ENCODE measurements around the gene SPDEF.
A peak's percentile ranks its signal among the peaks of the same experiment; 100 is the strongest.

The SPDEF gene

DNA sequence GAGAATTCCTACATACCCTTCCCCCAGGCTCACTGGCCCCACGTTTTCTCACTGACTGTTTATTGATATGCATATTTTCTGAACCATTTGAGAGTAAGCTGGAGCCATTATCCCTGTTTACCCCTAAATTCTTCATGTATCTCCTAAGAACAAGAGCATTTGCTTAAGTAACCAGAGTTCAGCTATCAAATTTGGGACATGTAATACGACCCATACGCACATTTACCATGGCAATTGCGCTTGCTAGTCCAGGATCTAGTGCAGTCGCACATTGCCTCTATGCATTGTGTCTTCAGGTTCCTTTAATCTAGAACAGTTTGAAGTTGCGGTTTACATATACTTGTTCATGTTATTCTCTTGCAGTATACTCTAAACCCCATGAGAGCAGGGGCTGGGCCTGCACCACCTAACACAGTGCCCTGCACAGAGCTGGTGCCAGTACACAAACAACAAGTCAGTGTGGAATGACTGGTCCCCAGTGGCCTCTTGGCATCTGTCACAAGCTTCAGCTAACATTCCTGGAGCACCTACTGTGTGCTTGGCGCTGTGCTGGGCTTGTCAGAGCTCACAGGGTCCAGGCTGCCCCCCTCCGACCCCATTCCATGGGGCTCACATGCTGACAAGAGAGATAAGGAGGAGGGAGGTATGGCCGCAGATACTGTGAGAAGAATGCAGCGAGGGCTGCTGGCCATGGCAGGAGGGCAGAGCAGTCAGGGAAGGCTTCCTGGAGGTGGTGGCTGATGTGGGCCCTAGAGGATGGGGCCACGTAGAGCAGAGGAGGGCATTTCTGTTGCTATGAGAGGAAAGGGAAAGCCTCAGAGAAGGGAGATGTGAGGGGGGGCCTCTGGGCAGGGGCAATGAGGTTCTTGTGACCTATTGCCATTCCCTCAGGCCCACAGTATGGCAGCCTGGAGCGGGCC is 28.1 kb downstream of the SPDEF start:
- no peak for DNase-seq (ENCODE audit: low read depth in 3 of 3)

DNA sequence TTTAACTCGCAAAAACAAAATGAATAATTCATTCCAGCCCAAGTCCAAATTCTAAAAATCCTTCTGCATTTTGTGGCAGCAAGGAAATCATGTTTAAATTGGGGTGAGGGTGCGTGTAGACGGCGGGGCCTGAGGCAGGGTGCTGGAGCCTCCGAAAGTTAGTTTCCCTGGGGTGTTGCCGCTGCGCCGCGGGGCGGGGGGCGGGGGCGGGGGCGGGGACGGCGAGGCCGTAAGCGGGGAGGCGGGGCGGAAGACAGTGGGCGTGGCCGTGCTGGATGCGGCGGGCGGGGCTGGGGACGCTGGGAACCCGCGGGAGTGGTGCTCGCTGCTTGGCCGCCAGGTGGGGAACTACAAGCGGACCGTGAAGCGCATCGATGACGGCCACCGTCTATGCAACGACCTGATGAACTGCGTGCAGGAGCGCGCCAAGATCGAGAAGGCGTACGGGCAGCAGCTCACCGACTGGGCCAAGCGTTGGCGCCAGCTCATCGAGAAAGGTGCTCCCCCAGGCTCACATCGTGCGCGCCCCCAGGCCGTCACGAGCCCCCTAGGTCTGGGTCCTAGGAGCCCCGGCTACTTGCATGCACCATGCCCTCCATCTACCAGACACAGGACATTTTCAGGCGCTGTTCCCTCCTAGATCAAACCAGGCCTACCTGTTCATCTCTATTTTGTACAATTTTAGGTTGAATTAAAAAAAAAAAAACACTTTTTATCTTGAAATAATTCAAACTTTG is 29.0 kb downstream of the SPDEF start:
- peak; percentile 94 to 98 (median 95) for DNase-seq (ENCODE audit: low read depth in 3 of 3)

- DNase-seq (ENCODE audit: low read depth in 3 of 3), result no peak
Measured at GRCh38 chr6:34526241-34526972, 29.7 kb downstream of the SPDEF start.

- DNase-seq (ENCODE audit: low read depth in 3 of 3), result no peak
Measured at GRCh38 chr6:34525431-34526175, 30.5 kb downstream of the SPDEF start.

DNA sequence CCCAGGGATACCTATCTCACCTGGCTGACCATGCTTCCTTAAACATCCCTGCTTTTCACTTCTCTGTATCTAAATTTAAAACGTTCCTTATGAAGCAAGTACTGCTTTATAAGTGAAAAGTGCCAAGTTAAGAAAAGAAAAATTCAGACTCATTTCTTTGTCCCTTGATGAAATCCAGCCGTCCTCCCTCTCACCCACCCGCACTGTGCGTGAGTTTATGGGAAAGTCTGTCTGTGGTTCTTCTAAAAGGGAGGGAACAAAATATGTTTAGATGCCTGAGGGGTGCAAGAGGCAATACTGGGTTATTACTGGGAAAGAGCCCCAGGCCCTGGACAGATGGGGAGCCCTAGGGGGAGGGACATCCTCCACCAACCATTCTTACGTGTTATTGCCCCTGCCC is 31.2 kb downstream of the SPDEF start:
- DNase-seq (ENCODE audit: low read depth in 3 of 3), result no peak

- DNase-seq (ENCODE audit: low read depth in 3 of 3), result no peak
Measured at GRCh38 chr6:34524499-34524898, 31.6 kb downstream of the SPDEF start.

DNA sequence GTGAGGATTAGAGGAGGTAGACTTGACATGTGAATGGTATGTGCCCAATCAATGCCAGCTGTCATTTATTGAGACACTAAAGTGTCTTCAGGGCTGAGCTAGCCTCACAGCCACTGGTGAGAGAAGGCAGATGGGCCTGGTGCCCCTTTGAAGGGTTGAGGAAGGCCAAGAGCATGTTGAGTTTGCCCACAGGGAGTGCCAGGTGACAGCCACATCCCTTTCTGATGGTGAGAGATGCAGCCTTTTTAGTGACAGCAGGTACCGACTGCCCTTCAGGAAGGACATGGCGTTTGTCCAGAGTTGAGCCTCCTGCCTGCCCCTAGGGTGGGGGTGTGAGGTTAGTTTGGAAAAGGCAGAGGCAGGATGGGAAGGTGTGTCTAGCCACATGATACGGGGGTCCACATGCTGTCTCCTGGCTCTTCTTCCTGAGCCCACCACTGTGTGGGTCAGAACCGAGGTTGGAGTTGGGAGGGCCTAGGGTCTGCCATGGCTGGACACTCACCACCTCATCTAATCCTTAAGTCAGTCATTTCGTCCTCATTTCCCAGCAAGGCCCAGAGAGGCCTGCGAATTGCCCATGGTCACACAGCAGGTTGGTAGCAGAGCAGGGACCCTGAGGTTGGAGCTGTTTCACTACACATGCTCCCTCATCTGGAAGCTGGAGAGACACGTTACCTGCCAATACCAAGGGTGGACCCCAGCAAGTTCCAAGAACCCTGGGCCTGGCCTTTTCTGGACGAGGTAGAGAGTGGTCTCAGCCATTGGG is 32.5 kb downstream of the SPDEF start:
- DNase-seq (ENCODE audit: low read depth in 3 of 3), result no peak

DNA sequence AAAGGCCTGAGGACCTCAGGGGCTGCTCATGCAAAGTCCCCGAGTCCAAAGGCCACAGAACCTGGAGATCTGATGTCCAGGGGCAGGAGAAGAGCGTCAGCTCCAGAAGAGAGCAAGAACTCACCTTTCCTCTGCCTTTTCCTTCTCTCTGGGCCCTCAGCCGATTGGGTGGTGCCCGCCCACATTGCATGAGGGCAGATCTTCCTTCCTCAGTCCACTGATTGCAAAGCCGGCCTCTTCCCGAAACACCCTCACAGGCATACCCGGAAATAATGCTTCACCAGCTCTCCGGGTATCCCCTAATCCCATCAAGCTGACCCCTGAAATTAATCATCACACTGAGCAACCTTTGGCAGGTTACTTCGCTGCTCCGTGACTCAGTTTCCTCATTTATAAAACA is 33.4 kb downstream of the SPDEF start:
- DNase-seq (ENCODE audit: low read depth in 3 of 3), result no peak

DNA sequence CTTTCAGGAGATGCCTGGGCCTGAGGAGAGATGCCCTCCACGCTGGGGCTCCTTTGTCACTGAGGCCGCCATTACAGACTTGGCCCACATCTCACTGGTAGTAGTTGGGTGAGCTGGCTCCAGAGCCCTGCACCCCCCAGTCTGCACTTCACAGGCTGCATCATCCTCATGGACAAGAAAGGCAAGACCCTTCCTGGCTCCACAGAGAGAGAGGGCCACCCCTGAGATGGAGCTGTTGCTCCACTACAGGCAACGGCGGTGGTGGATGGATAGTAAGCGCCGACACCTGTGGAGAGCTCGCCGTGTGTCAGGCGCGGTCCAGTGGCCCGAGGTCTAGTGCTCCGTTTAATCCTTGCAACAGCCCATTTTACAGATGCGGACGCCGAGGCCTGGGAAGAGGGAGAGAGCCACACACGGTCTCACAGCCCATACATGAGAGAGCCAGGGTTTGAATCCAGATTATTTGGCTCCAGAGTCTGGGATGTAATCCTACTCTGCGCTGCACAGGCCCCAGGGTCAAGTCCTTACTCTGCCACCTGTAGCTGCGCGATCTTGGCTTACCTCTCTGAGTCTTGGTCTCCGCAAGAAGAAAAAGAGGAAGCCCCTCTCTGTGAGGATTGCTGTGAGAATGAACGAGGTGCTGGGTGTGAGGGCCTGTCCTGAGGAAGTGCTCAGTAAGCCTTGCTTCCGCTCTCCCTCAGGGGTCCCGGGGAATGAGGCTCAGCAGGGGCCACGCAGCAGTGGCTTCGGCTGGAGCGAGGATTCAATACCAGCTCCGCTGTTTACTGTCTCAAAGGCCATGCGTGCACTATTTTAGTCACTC is 34.5 kb downstream of the SPDEF start:
- DNase-seq (ENCODE audit: low read depth in 3 of 3), result no peak

DNA sequence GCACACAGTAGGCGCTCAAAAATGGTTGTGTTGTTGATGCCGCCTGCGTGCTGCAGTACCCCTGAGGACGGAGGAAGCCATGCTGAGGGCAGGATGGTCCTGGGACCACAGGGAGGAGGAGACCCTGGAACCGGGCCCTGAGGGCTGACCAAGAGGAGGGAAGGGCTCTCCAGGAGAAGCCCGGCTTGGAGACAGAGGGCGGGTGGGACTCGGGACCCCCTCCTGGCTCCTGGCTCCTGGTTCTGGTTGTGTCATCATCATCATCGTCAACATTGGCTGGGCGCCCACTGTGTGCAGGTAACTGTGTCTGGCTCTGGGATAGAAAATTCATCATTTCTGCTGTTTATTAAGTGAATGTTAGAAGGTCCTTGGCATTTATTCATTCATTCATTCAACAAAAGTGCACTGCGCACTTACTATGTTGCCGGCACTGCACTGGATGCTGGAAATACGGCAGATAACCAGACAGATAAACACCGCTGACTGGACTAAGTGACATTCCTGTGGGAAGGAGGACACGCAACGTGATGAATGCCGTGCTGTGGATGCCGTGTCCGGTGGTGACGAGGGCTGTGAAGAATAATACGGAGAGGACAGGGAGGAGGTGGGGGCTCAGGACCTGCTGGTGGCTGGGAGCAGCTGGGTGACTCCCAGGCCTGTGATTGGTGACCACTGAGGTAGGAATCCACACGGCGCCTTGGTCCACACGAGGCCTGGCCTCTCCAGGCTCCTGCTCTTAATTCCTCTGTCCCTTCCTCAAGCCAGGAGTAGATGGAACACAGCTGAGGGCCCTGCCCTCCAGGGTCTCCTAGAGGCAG is 35.3 kb downstream of the SPDEF start:
- no peak for DNase-seq (ENCODE audit: low read depth in 3 of 3)

DNA sequence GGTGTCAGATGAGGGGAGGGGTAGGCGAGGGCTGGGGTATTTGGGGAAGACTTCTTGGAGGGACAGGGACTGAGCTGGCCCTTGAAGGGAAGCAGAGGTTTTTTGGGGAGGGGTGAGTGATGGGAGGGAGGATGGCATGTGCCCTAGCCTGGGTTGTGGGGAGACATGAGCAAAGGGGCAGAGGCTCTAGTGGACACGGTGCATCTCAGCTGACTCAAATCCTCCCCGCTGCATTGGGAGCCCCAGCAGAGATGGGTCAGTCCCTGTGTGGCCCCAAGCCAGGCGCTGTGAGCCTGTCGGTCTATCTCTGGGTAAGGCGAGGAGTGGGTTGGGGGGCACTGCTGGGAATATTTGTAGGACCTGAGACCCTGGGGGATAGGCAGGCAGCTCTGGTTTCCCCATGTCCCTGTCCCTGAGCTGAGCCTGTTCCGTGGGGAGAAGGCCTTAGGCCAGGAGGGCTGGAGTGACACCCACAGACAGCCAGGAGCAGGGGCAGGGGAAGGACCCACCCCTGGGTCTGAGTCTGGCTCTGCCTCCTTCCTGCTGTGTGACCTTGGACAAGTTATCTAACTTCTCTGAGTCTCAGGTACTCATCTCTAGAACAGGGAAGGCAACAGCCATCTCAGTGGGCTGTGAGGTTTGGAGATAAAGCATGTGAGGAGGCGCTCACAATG is 36.0 kb downstream of the SPDEF start:
- no peak for DNase-seq (ENCODE audit: low read depth in 3 of 3)

- DNase-seq (ENCODE audit: low read depth in 3 of 3), result no peak
Measured at GRCh38 chr6:34518669-34519365, 37.3 kb downstream of the SPDEF start.

GRCh38 chr6:34517966-34518365 is 38.2 kb downstream of the SPDEF start:
- DNase-seq (ENCODE audit: low read depth in 3 of 3), result no peak

DNA sequence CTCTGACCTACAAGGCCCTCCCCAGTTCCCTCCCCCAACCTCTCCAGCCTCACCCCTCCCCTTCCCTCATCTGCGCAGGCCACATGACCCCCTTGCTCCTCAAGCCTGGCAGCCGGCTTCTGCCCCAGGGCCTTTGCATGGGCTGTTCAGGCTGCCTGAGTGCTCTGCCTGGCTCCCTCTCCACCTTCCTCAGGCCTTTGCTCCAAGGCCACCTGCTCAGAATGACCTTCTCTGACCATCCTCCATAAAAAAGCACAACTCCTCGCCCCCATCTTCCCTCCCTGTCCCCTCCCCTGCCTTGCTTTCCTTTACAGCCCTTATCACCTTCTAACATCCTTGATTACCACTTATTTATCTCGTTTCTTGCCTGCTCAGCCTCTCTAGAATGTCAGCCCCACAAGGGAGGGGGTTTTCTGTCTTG is 38.7 kb downstream of the SPDEF start:
- DNase-seq (ENCODE audit: low read depth in 3 of 3), result no peak

- no peak for DNase-seq (ENCODE audit: low read depth in 3 of 3)
Measured at GRCh38 chr6:34516391-34517324, 39.5 kb downstream of the SPDEF start.

DNA sequence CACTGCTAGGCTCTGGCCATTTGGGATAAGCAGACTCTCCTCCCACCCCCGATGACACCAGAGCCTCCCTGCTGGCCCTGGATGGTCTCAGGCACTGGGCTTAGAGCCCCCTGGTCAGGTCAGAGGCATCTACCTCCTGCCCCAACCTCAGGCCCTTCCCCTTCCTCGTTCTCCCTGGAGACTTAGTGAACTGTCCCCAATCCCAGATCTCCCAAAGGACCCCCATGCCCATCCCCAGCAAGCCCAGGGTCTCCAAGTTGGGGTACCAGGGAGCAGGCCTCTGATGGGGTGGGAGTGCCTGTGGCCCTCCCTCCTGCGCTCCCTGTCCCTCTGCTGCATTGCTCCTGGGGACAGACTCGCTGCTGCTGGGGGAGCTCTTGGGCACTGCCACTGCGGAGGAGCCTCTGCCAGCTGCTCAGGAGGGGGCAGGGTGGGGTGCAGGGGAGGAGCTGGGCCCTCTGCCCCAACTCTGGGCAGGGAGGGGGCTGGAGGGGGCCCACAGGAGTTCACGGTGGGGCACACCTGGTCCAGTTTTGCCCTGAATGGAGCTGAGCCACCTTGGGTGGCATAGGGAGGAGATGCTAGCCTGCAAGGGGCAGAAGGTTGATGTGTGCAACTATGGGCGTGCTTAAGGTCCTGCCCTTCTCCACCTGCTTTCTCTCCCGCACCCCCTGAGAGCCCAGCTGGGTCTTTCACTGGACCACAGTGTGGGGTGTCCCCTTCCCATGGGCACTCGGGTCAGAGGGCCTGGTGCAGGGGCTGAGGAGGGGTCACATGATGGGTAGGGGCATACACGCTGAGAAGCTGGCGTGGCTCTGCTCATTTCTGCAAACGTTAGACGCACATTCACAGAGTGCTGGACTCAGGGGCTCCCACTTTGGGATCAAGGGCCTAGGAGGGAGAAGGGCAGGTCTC is 40.4 kb downstream of the SPDEF start:
- DNase-seq (ENCODE audit: low read depth in 3 of 3), result no peak
